Neural progenitor cell (in vitro differentiated cells): ENCODE measurements around the gene SLC46A2.

Experiments
- CTCF ChIP-seq: fragments of 200-600 bp; sonication (generic); IDR thresholded peaks from 2 replicates; pipeline ENCODE4 v1.5.1; 2017; ENCODE audit warnings: antibody characterized with exemption, mild to moderate bottlenecking
- EZH2 ChIP-seq: fragments of 200-600 bp; sonication (generic); IDR thresholded peaks from 2 replicates; pipeline ENCODE4 v1.6.1; 2017; ENCODE audit warnings: antibody characterized with exemption, mild to moderate bottlenecking, moderate library complexity

- no peak for TF ChIP-seq CTCF
- no peak for TF ChIP-seq EZH2
Observed at GRCh38 chr9:112868461-112868860, 22.2 kb downstream of the SLC46A2 start.
